HG02943 (cell line): ENCODE measurements around the gene RPS23.

ENCODE experiments used
- ATAC-seq: cut with Tn5 transposase; IDR thresholded peaks from one replicate; pipeline ENCODE4 v1.9.1; 2021; ENCODE audit warnings: mild to moderate bottlenecking, low read depth, moderate library complexity; ENCODE audit not compliant: unreplicated experiment

The RPS23 gene

DNA sequence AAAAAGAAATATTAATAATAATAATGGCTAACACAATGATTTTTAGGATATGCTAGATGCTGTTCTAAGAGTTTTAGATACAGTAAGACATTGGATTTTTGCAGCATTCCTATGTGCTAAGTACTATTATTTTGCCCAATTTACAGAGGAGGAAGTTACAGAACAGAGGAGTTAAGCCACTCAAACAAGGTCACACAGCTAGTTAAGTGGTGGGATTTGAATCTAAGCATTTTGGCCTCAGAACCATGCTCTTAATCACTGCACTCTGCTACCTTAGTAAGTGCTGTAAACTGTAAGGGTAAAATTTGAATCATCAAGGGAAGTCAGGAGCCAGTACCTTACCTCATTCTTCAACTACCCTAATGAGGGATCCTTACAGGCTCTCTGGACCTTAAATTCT, 25.4 kb downstream of the RPS23 start:
- no peak for ATAC-seq

DNA sequence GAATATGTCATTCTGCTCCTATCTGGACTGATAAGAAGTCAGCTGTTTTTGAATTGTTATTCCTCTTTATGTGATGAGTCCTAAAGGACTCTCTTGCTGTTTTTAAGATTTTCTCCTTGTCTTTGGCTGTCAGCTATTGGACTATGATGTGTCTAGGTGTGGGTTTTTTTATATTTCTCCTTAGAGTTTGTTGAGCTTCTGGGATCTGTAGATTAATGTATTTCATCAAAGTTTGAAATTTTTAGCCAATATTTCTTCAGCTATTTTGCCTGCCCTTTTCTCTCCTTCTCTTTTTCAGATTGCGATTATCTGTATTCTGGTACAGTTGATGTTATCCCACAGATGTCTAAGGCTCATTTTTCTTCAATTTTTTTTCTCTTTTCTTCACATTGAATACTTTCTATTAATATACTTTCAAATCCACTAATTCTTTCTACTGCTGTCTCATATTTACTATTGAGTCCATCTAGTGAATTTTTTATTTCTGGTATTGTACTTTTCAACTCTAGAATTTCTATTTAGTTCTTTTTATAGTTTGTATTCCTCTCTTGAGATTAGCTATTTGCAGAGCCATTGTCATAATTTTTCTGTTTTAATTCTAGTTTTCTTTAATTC, 31.1 kb downstream of the RPS23 start:
- ATAC-seq: no peak

DNA sequence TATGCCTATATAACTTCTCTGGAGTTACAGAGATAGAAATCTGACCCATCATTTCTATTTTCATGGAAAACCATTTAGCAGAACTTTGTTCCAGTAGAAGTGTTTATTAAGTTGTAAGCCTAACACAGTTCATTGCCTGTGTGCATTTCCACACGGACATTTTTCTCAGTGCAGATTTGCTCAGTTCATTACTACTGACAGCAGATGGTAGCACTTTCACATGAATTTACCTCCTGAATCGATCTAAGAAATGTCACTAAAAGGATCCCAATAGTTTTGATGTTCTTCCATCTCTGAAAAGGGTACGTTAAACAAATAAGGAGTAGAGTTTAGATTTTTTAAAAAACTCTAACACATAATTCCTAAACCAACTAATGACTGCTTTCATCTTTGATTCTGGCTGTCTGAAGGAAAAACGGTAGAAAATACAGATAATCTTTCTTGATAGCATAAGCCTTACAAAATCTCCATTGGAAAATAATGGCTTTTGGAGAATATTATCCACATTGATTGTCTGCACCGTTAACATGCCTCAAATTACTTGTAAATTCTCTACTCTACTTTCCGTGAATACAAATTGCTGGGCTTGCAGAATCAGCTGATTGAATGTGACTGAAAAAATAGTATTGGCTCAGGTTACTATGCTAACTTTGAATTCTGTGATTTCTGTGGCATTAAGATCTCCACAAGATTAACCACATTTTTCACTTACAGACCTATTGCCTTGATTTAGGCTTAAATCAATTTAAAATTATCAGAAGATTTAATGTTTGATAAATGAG, 33.1 kb downstream of the RPS23 start:
- no peak for ATAC-seq

DNA sequence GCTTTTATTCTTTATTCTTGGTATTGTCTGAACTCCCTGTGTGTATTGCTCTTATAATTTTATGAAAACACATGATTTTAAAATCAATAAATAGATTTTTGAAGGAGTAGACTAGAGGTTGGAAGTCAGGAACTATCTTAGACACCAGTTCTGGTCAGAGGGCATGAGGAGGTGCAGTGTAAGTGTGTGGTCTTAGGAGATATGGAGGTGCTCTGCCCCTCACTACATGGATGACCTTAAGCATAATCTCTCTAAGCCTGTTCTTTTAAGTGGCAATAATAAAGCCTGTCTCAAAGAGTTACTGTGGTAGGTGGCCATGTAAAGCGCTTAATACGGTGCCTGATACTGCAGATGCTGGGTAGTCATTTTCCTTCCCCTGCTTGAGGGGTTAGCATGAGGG, 34.0 kb downstream of the RPS23 start:
- no peak for ATAC-seq

DNA sequence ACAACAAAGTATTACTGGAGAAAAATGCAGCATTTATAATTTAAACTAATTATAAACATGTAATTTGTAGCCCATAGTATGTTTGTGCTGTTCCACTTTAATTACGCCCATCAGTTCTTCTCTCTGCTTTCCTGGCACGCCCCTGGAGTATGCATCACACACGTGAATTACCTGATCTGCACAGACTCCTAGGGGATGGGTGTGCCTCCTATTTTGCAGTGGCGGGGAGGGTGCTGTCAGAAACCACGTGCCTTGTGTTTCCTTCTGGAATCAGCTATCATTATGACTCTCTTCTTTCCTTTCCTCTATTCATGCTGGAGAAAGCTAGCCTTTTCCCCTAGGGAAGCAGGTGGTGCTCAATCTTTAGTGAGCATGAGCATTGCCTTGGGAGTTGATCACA, 43.3 kb downstream of the RPS23 start:
- ATAC-seq: no peak

DNA sequence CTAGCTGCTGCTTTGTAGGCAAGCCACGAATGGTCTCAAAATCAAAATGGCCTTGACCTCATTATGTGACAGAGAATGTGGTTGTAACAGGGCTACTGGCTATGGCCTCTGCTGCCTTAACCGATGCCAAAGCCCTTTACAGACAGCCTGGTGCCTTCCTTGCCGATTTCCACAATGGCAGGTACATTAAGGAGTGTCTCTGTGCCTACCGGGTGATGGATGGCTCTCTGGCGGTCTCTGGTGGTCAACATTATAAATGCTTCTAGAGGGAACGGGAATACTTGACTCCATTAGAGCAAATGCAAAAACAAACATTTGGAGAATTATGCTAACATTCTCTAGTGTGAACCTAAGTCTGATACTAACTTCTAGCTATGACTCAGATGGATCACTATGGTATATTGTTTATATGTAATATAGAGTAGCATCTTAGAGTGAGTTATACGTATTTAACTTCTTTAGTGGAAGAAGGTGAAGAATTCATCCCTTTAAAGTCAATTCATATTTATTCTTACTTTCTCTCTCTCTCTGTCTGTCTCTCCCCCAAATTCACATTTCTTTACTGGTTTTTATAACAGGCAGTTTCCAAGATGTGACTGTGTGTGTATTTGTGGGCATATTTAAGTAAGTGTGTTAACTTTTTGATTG, 52.5 kb downstream of the RPS23 start:
- peak; percentile 90 for ATAC-seq
